GM19372 (cell line): ENCODE data around the gene TMEM121B.
A peak's percentile ranks its signal among the peaks of the same experiment; 100 is the strongest.
"Not testable (repeated sequence)": the region's sequence is repeated elsewhere in the genome, so short reads cannot be mapped to it uniquely, and the experiment has no call there.

Experiments
- ATAC-seq: cut with Tn5 transposase; IDR thresholded peaks from one replicate; pipeline ENCODE4 v1.9.1; 2021; ENCODE audit warnings: mild to moderate bottlenecking, low read depth, moderate library complexity; ENCODE audit not compliant: unreplicated experiment

Gene TMEM121B

GRCh38 chr22:17121233-17122195 is at the start of gene TMEM121B:
TSS of gene TMEM121B (minus strand) at chr22:17121360. CDS start at chr22:17121127, 233 bp downstream.
- no peak for ATAC-seq

DNA sequence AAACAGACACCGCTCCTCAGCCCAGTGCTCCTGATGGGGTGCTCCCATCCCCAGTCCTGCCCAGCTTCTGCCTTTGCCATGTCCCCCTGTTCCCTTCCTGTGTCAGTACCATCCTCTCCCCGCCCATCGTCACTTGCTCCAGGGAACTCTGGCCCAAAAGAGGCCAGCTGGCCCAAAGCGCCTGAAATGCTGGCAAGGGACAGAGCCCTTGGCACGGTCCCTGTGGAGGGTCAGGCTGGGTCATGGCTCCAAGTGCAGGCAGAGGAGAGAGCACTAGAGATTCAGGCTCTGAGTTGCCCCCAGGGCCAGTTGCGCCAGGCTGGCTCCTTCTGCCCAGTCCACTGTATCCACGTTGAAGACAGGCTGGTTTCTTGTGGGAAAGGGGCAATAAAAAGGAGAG is 46.3 kb upstream of the TMEM121B start:
- ATAC-seq: no peak

DNA sequence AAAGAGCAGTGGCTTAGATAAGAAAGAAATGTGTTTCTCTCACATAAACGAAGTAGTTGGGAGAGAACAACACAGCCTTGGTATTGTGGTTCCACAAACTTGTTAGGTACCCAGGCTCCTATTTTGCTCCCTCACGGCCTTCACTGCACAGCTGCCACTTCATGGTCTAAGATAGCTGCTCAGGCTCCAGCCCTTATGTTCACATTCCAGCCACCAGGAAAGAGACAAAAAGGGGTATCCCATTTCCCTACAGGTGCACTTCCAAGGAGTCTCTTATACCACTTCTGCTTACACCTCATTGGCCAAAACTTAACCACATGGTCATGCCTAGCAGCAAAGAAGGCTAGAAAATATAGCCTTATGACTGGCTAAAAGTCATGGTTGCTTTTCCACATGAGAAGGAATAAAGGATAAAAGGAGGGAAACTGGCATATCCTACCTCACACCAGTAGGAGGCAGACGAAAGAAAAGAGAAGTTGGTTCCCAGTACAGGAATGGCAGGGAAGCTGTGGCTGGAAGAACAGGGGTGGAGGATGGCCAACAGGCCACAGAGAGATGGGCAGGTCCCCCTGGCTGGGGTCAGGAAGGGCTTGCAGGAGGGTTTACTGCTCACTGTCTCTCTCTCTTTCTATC is 43.3 kb upstream of the TMEM121B start:
- no peak for ATAC-seq

- ATAC-seq: no peak
Observed at GRCh38 chr22:17162731-17163130, 41.6 kb upstream of the TMEM121B start.

DNA sequence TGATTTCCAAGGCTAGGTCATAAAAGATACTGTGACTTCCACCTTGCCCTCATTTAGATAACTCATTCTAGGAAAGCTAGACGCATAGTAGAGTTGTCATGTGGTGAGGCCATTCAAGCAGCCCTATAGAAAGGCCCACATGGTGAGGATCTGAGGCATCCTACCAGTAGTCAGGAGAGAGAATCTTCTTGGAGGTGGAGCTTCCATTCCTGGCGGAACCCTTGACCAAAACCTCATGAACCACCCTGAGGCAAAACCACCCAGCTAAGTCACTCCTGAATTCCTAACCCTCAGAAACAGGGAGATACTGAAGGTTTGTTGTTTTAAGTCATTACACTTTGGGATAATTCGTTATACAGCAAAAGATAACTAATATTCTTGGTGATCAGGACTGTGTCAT is 40.8 kb upstream of the TMEM121B start:
- ATAC-seq: no peak

DNA sequence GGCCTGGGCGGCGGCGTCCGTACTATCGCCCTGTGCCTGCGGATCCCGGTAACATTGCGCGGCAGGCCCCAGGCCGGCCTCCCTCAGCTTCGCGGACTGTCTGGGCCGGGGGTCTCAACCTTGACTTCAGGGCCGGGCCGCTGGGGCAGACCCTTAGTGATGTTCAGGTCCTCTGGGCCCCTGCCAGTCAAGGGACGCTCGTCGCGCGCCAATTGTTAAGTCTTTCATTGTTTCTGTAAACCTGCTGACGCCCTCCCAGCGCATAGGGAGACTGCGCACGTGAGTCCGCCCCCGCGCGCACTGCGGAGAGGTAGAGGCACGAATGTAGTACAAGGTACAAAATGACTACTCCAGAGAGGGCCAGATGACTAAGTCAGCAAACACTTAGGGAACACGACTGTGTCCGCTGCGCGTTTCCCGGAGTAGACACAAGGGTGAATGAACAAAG is 38.4 kb upstream of the TMEM121B start:
- ATAC-seq: peak; percentile 13

DNA sequence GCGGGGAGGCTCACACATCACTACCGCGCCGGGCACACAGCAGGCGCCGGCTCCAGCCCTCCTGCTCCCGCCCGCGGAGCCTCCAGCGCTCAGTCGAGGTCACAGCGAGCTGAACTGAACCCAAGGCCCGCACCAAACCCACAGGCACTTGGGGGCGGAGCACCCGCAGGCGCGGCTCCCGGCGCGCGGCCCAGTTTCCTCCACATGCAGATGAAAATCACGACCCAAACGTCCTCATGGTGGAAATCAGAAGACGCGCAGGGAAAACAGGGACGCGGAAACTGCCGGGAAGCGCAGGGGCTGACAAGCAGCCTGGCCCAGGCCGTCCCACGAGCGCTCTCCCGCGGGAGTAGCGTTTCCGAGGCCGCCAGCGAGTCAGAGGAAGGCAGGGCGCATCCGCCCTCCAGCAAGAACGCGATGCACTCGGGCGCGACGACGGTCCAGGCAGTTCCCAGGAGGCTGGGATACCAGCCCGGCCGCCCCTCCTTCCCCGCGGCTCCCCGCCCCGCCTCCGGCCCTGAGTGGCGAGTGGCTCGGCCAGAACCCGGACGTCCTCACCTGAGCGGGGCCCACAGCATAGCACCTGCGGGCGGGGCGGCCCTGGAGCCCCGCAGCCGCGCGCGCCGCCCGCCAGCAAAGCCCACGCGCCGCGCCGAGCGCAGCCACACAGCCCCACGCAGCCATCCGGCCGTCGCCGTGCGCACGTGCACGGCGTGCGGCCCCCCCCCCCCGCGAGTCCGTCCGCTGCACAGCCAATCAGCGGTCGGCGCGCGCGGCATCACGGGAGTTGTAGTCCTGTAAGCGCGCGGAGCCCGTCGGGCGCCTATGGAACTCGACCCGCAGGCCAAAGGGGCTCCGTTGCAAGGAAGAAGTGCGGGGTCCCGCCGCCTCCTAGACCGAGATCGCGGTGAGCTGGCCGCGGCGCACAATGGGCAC is 37.7 kb upstream of the TMEM121B start, which contains the start of gene HDHD5:
Gene HDHD5, minus strand, starts transcription at position 710 of the 936 bp plus-strand sequence. Its CDS starts 26 bp downstream, at position 684.
- ATAC-seq: peak; percentile 72

GRCh38 chr22:17158176-17158567 is 37.0 kb upstream of the TMEM121B start:
- ATAC-seq: no peak

DNA sequence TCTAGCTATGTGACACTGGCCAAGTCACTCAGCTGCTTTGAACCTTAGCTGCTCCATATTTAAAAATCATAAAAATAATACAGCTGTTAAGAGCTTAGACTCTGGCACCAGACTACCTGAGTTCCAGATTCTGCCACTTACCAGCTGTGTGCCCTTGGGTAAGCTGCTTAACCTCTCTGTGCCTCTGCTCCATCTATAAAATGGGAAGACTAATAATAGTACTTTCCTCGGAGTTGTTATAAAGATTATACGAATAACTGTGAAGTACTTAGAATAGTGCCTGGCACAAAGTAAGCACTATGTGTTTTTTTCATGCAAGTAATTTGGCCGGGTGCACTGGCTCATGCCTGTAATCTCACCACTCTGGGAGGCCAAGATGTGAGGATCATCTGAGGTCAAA is 36.6 kb upstream of the TMEM121B start:
- no peak for ATAC-seq

DNA sequence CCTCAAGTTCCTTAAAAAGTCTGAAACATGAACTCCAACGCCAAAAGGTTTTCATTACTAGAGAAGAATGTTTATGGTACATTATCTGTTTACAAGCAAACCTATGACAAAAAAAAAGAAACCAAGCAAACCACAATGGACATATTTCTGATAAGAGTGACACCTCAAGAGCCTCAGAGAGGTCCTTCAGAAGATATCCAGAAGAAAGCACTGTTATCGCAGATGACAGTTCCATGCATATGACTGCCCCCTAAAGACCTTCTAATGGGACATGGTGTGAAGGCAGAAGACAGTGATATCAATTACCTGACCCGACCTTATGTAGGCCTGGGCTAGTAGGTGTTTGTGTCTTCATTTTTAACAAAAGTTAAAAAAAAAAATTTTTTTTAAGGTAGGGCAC is 34.8 kb upstream of the TMEM121B start:
- ATAC-seq: no peak

DNA sequence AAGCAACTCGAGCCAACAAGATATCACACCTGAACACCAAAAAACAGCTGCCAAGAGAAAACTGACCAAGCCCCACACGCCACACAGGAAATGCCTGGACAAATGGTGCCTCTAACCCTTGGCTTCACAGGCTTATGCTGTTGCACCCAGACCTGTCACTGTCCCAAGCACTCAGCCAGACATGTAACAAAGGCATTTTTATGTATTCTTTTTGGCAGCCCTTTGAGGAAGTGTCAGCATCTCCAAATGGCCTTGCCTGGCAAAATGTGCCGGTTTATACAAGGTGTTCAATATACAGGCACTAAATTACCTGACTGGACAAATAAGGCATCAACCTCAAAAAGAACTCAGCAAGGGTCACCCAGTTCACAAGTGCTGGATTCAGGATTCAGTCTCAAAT is 31.8 kb upstream of the TMEM121B start:
- no peak for ATAC-seq

- ATAC-seq: no peak
Observed at GRCh38 chr22:17152340-17152739, 31.2 kb upstream of the TMEM121B start.

DNA sequence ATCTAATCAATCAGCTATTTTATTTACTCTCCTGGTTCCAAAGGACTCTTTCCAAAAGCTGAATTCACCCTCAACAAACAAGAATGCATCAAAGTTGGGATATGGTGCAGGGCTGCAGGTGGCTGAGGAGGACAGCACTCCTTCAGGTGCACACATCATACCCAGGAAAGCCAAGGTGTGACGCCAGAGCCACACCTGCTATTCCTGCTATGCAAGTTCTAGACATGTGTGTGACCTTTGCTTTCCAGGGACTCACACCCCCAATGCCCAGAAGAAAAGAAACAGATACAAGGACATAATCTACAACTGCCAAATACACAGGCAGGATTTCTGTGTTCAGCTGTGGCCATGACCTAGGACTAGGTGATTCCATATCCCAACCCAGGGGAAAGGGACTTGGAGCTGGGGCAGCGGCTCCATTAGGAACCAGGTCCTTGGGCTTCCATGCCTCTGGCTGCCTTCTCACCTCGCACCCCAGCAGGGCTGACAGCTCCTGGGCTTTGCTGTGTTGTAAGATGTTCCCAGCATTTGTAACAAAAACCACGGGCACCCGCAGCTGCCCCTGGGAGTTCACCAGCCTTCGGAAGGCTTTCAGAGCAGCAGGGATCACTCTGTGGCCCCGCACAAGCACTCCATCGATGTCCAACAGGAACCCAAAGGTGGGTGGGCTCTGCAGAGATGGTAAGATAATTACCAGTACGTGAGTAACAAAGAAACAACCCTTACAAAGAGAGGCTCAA is 28.1 kb upstream of the TMEM121B start:
- no peak for ATAC-seq

GRCh38 chr22:17147458-17147857 is 26.3 kb upstream of the TMEM121B start:
- ATAC-seq: not testable (repeated sequence)

GRCh38 chr22:17145021-17145680 is 24.0 kb upstream of the TMEM121B start:
- ATAC-seq: no peak

DNA sequence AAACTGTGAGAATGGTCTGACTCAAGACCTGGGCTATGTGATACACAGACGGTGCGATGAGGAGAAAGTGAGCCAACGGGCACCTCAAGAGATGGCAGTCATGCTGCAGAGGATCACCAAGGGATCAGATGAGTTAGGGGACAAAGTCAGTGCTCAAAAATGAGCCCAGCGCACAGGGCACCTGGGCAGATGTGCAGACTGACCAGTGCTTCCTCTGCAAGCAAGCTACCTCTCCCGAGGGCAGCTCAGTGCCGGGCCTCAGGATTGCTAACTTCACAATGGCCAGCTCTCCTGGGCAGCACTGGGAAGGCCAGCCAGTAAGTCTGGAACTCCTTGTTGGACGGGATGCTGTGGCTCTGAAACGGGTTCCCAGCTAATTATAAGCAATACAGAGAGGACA is 22.7 kb upstream of the TMEM121B start:
- no peak for ATAC-seq

GRCh38 chr22:17143101-17143500 is 21.9 kb upstream of the TMEM121B start:
- ATAC-seq: no peak

DNA sequence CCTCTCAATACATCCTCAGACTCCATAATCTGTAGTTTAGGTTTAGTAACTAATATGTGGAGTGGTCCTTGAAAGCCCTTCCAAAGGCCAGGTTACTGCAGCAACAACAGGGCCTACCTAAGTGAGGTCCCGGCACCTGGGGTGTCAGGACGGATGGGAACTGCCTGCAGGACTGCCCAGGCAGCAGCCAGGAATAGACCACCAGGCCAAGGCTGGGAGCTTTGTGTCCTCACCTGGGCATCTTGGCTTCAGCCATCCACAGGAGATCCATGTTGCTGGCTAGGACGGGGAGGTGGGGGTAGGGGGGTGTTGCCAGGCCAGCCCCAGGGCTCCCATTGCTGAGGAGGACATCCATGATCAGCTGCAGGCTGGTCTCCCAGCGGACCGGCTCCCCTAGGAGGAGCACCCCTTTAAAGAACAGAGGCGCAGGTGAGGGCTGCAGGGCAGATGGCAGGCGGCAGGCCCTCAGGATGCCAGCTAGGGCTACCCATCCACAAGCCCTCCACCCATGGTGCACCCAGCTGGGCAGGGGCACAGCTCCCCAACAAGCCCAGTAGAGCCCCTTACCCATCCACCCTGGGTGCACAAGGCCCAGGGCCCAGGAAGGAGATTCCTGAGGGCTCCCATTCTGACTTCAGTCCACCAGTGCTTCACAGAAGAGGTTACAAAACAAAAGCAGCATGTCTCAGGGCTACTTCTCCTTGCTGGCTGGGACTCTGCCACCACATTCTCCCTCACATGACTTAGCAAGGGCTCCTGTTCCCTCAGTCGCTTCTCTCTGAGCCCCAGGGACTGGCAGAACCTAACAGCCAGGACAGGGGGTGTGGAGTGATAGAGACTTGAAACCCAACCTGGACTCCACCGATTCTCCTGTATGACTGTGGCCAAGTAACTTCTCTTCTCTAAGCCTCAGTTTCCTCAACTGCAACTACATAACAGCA is 19.9 kb upstream of the TMEM121B start:
- ATAC-seq: no peak
